ENCODE data around the gene AP3B1.

DNA sequence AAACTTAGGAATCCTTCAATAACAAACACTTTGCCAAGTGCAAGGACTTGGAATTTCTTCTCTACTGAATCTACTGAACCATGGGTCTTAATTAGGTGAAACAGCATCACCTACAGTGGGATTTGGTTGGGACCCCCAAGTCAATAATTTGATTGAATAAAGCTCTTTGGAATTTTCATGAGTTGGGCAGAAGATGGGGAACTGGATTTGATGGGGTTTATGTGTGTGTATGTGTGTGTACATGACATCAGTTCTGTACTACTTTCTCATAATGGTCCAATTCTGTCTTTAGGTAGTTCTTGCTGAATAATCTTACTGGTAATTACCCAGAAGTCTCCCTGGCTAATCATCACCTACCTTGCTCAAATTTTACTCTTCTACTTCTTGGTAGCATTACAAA is 319.9 kb downstream of the AP3B1 start:
- TF ChIP-seq, protein P1, sequence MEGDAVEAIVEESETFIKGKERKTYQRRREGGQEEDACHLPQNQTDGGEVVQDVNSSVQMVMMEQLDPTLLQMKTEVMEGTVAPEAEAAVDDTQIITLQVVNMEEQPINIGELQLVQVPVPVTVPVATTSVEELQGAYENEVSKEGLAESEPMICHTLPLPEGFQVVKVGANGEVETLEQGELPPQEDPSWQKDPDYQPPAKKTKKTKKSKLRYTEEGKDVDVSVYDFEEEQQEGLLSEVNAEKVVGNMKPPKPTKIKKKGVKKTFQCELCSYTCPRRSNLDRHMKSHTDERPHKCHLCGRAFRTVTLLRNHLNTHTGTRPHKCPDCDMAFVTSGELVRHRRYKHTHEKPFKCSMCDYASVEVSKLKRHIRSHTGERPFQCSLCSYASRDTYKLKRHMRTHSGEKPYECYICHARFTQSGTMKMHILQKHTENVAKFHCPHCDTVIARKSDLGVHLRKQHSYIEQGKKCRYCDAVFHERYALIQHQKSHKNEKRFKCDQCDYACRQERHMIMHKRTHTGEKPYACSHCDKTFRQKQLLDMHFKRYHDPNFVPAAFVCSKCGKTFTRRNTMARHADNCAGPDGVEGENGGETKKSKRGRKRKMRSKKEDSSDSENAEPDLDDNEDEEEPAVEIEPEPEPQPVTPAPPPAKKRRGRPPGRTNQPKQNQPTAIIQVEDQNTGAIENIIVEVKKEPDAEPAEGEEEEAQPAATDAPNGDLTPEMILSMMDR (IDR thresholded peaks at IDR 0.05; ENCODE audit: insufficient read depth, low read length, poor library complexity, severe bottlenecking), result no peak
- no peak for TF ChIP-seq EZH2phosphoT487 (conservative IDR thresholded peaks at IDR 0.05; ENCODE audit: low read length)

Data from SU-DHL-6 (cell line).